PC-3 (cell line): ENCODE results near the gene EGF. TPM values are rescaled to one million over a fixed set of nuclear protein-coding genes. Genes with fewer than 3 reads are reported as not detected.
"Not testable (repeated sequence)": the region's sequence is repeated elsewhere in the genome, so short reads cannot be mapped to it uniquely, and the experiment has no call there.

Experiments used
- ATAC-seq: fragments of 200-7000 bp; cut with Tn5 transposase; 2 replicates; pipeline ENCODE4 v1.9.1; 2020; ENCODE audit warnings: mild to moderate bottlenecking, moderate library complexity
- BruUV-seq: library from RNA; stranded (reverse); fragments of 400-500 nt; replicated peaks from 2 replicates; lab custom pipeline; 2021; lab: Mats Ljungman, UMichigan
- CTCF ChIA-PET: fragments of 300-600 bp; sonication (Branson Sonifier 250); formaldehyde crosslinking; loops from one replicate; lab custom pipeline; 2022; ENCODE audit warnings: antibody characterized with exemption; lab: Charles Lee
- POLR2A ChIA-PET: fragments of 300-600 bp; sonication (Branson Sonifier 250); formaldehyde crosslinking; loops from one replicate; lab custom pipeline; 2022; ENCODE audit warnings: antibody characterized with exemption; ENCODE audit not compliant: unreplicated experiment; lab: Charles Lee
- DNase-seq: peaks from one replicate; pipeline ENCODE4 v3.0.0-alpha.2; 2015
- H2AFZ ChIP-seq: fragments of 300-600 bp; sonication (generic); 2 replicates; pipeline ENCODE4 v1.6.0; 2016; ENCODE audit warnings: antibody characterized with exemption, low read length
- H3F3A ChIP-seq: fragments of 300-600 bp; sonication (generic); one replicate; pipeline ENCODE4 v1.6.0; 2017; ENCODE audit warnings: antibody characterized with exemption, low read length, control low read depth, mild to moderate bottlenecking; ENCODE audit not compliant: unreplicated experiment
- H3K27ac ChIP-seq: fragments of 300-600 bp; sonication (generic); 2 replicates; pipeline ENCODE4 v1.5.1; 2016; ENCODE audit warnings: mild to moderate bottlenecking, low read length
- H3K27me3 ChIP-seq: fragments of 300-600 bp; sonication (generic); 2 replicates; pipeline ENCODE4 v1.6.1; 2016; ENCODE audit warnings: low read length, mixed read lengths
- H3K36me3 ChIP-seq: fragments of 300-600 bp; sonication (generic); 2 replicates; pipeline ENCODE4 v1.6.1; 2016; ENCODE audit warnings: low read depth, mixed run types, low read length, mixed read lengths
- H3K4me1 ChIP-seq: fragments of 300-600 bp; sonication (generic); 2 replicates; pipeline ENCODE4 v1.5.1; 2016; ENCODE audit warnings: low read length; ENCODE audit not compliant: insufficient read depth
- H3K4me2 ChIP-seq: fragments of 300-600 bp; sonication (generic); 2 replicates; pipeline ENCODE4 v1.6.0; 2016; ENCODE audit warnings: low read length
- H3K4me3 ChIP-seq: fragments of 300-600 bp; sonication (generic); 2 replicates; pipeline ENCODE4 v1.5.1; 2016; ENCODE audit warnings: mild to moderate bottlenecking, low read length, mixed read lengths
- H3K79me2 ChIP-seq: fragments of 300-600 bp; sonication (generic); 2 replicates; pipeline ENCODE4 v1.6.1; 2017; ENCODE audit warnings: low read length, mixed read lengths
- H3K9ac ChIP-seq: fragments of 300-600 bp; sonication (generic); 2 replicates; pipeline ENCODE4 v1.6.0; 2016; ENCODE audit warnings: mild to moderate bottlenecking, low read length
- H3K9me2 ChIP-seq: fragments of 300-600 bp; sonication (generic); replicated peaks from 2 replicates; pipeline ENCODE4 v1.6.1; 2016; ENCODE audit warnings: mixed run types, low read length, mixed read lengths
- H3K9me3 ChIP-seq: fragments of 300-600 bp; sonication (generic); 2 replicates; pipeline ENCODE4 v1.6.1; 2016; ENCODE audit warnings: low read length, mixed read lengths
- H4K20me1 ChIP-seq: fragments of 300-600 bp; sonication (generic); 2 replicates; pipeline ENCODE4 v1.6.1; 2016; ENCODE audit warnings: low read length, mixed read lengths
- CTCF ChIP-seq: fragments of 300-600 bp; sonication (generic); conservative IDR thresholded peaks from 2 replicates; pipeline ENCODE4 v1.5.1; 2017; ENCODE audit warnings: antibody characterized with exemption, low read depth, mild to moderate bottlenecking, low read length
- EZH2 ChIP-seq: fragments of 300-600 bp; sonication (generic); IDR thresholded peaks from one replicate; pipeline ENCODE4 v1.6.1; 2017; ENCODE audit warnings: antibody characterized with exemption, mild to moderate bottlenecking, low read length; ENCODE audit not compliant: unreplicated experiment
- EZH2phosphoT487 ChIP-seq: fragments of 300-600 bp; sonication (generic); IDR thresholded peaks from 2 replicates; pipeline ENCODE4 v1.6.1; 2018; ENCODE audit warnings: mild to moderate bottlenecking, antibody characterized with exemption, low read length, borderline replicate concordance
- intact Hi-C: fragments of 100-400 bp; cut with micrococcal nuclease; formaldehyde crosslinking; loops from 2 replicates; pipeline ENCODE4 v1.9.0; 2023
- total RNA-seq: library from RNA; depleted of rRNA; stranded (reverse); fragments of >200 nt; gene quantifications from 2 replicates; pipeline ENCODE4 v1.2.3, GENCODE V29; 2014

Gene EGF
- total RNA-seq, 1 experiment from 2014 or later: 6.1 TPM

- Histone ChIP-seq H3K9me2 (no peaks in the 10 kb centered on the region), H3K27me3 (no peaks in the 10 kb centered on the region), H3K27ac (no peak overlapping the region), H3K79me2 (no peaks in the 10 kb centered on the region), H2AFZ (no peak overlapping the region), H4K20me1 (no peaks in the 10 kb centered on the region), H3F3A (no peaks in the 10 kb centered on the region), H3K4me2 (no peak overlapping the region), H3K4me1 (no peaks in the 10 kb centered on the region), H3K36me3 (no peaks in the 10 kb centered on the region), H3K4me3 (no peak overlapping the region), H3K9ac (no peak overlapping the region), H3K9me3 (no peaks in the 10 kb centered on the region)
- ATAC-seq: no peak
- TF ChIP-seq CTCF: no peak
- TF ChIP-seq EZH2phosphoT487: no peak
- TF ChIP-seq EZH2: no peak
- no TSS peak for BruUV-seq
- POLR2A ChIA-PET: no interaction called here
- CTCF ChIA-PET: no interaction called here
- DNase-seq: no peak
- intact Hi-C loops: no loop called here
Observed at GRCh38 chr4:109930464-109930863, 17.8 kb downstream of the EGF start.

- Histone ChIP-seq H3K79me2 (no peaks in the 10 kb centered on the region), H3K4me1 (no peaks in the 10 kb centered on the region), H3K27me3 (no peaks in the 10 kb centered on the region), H2AFZ (no peak overlapping the region), H3K4me2 (no peak overlapping the region), H3K4me3 (no peak overlapping the region), H3K27ac (no peak overlapping the region), H3F3A (no peaks in the 10 kb centered on the region), H3K9me3 (no peaks in the 10 kb centered on the region), H4K20me1 (no peaks in the 10 kb centered on the region), H3K36me3 (no peaks in the 10 kb centered on the region), H3K9ac (no peak overlapping the region), H3K9me2 (no peaks in the 10 kb centered on the region)
- TF ChIP-seq CTCF (no peak), EZH2phosphoT487 (no peak), EZH2 (no peak)
- no peak for DNase-seq
- no TSS peak for BruUV-seq
- CTCF ChIA-PET: no interaction called here
- intact Hi-C loops: no loop called here
- ATAC-seq: no peak
- POLR2A ChIA-PET: no interaction called here
Observed at GRCh38 chr4:109930872-109931271, 18.2 kb downstream of the EGF start.

GRCh38 chr4:109931318-109931717 is 18.6 kb downstream of the EGF start:
- TF ChIP-seq CTCF (no peak), EZH2 (no peak), EZH2phosphoT487 (no peak)
- H2AFZ ChIP-seq: no peak overlapping the region
- H3K79me2 ChIP-seq: no peaks in the 10 kb centered on the region
- no peaks in the 10 kb centered on the region for H3K9me3 ChIP-seq
- no peaks in the 10 kb centered on the region for H3K9me2 ChIP-seq
- CTCF ChIA-PET: no interaction called here
- POLR2A ChIA-PET: no interaction called here
- no peak for DNase-seq
- no peaks in the 10 kb centered on the region for H4K20me1 ChIP-seq
- no peak overlapping the region for H3K9ac ChIP-seq
- no peaks in the 10 kb centered on the region for H3F3A ChIP-seq
- no peaks in the 10 kb centered on the region for H3K36me3 ChIP-seq
- no peaks in the 10 kb centered on the region for H3K4me1 ChIP-seq
- H3K4me2 ChIP-seq: no peak overlapping the region
- no peak overlapping the region for H3K27ac ChIP-seq
- H3K27me3 ChIP-seq: no peaks in the 10 kb centered on the region
- intact Hi-C loops: no loop called here
- ATAC-seq: no peak
- H3K4me3 ChIP-seq: no peak overlapping the region
- BruUV-seq: no TSS peak

GRCh38 chr4:109937352-109937751 is 24.7 kb downstream of the EGF start:
- ATAC-seq, H4K20me1 ChIP-seq, BruUV-seq, intact Hi-C loops, POLR2A ChIA-PET, H3K4me2 ChIP-seq, H3K9me2 ChIP-seq, CTCF ChIA-PET, H3F3A ChIP-seq, H3K4me3 ChIP-seq, H3K36me3 ChIP-seq, H3K4me1 ChIP-seq, H3K9ac ChIP-seq, H3K9me3 ChIP-seq, H3K79me2 ChIP-seq, H2AFZ ChIP-seq, DNase-seq, H3K27me3 ChIP-seq, H3K27ac ChIP-seq: not testable (repeated sequence)
